Ramos (cell line): Measurements from ENCODE around the gene SAMHD1.
"Not testable (repeated sequence)": the region's sequence is repeated elsewhere in the genome, so short reads cannot be mapped to it uniquely, and the experiment has no call there.

Experiments
- in situ Hi-C: fragments of 300-500 bp; cut with MboI; formaldehyde crosslinking; loops from one replicate; pipeline ENCODE4 v1.14.3; 2022; ENCODE audit warnings: low sequenced_read_pairs; ENCODE audit not compliant: unreplicated experiment

Gene SAMHD1

GRCh38 chr20:36956674-36957073 is 5.2 kb upstream of the SAMHD1 start:
- in situ Hi-C loops = no loop called here

DNA sequence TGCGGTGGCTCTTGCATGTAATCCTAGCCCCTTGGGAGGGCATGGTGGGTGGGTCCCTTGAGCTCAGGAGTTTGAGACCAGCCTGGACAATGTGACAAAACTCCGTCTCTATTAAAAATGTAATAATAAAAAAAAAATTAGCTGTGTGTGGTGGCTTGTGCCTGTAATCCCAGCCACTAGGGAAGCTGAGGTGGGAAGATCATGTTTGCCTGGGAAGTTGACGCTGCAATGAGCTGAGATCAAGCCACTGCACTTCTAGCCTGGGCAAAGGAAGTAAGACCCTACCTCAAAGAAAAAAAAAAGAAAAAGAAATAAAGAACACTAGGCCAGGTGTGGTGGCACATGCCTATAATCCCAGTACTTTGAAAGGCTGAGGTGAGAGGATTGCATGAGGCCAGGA is 4.5 kb upstream of the SAMHD1 start:
- in situ Hi-C loops = no loop called here

GRCh38 chr20:36951979-36952738 is 651 bp upstream of the SAMHD1 start:
- in situ Hi-C loops = no loop called here

GRCh38 chr20:36950414-36951197 is 902 bp downstream of the SAMHD1 start:
- in situ Hi-C loops = no loop called here

DNA sequence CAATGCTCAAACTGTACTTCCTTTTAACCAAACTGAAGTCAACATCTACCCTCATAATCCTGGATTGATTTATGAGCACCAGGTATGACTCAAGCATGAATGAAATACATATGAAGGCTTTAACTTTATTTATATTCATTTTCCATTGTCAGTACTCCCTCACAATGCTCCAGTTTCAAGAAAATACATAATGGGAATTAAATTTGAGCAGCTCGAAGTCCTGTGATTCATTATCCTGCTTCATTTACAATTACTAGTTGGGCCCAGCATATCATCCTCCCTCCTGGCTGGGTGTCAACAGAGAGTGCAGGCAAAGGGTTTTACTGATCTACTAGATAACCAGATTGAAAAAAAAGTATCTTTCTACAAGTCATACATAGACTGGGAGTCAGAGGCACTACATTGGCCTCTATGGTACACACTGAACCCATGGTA is 10.1 kb downstream of the SAMHD1 start:
- in situ Hi-C loops = no loop called here

- in situ Hi-C loops = no loop called here
Observed at GRCh38 chr20:36937402-36937770, 14.1 kb downstream of the SAMHD1 start.

DNA sequence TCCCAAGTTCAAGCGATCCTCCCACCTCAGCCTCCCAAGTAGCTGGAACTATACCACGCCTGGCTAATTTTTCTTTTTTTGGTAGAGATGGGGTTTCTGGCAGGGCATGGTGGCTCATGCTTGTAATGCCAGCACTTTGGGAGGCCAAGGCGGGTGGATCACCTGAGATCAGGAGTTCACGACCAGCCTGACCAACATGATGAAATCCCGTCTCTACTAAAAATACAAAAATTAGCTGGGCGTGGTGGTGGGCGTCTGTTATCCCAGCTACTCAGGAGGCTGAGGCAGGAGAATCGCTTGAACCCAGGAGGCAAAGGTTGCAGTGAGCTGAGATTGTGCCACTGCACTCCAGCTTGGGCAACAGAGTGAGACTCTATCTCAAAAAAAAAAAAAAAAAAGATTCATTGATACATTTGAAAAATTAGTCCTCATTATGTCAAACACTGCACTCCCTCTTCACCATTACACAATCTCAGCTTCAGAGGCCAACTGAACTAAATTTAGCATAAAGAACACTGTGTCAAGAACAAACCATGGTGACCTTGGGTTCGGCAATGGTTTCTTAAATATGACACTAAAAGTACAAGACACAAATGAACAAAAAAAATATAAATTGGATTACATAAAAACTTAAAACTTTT is 14.6 kb downstream of the SAMHD1 start:
- in situ Hi-C loops = not testable (repeated sequence)

DNA sequence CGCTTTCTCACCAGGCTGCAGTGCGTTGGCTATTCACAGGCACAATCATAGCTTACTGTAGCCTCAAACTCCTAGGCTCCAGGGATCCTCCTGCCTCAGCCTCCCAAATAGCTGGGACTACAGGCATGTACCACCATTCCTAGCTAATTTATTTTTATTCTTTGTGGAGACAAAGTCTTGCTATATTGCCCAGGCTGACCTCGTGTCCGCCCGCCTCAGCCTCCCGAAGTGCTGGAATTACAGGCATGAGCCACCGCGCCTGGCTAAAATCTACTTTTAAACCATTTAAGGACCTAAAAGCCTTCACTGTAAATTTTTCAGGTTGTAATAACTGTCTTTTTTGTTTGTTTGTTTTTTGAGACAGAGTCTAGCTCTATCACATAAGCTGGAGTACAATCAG is 15.2 kb downstream of the SAMHD1 start:
- in situ Hi-C loops = no loop called here

DNA sequence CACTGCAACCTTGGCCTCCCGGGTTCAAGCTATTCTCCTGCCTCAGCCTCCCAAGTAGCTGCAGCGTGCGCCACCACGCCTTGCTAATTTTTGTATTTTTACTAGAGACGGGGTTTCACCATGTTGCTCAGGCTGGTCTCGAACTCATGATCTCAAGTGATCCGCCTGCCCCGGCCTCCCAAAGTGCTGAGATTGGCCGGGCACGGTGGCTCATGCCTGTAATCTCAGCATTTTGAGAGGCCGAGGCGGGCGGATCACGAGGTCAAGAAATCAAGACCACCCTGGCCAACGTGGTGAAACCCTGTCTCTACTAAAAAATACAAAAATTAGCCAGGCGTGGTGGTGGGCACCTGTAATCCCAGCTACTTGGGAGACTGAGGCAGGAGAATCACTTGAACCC is 17.9 kb downstream of the SAMHD1 start:
- in situ Hi-C loops = not testable (repeated sequence)

DNA sequence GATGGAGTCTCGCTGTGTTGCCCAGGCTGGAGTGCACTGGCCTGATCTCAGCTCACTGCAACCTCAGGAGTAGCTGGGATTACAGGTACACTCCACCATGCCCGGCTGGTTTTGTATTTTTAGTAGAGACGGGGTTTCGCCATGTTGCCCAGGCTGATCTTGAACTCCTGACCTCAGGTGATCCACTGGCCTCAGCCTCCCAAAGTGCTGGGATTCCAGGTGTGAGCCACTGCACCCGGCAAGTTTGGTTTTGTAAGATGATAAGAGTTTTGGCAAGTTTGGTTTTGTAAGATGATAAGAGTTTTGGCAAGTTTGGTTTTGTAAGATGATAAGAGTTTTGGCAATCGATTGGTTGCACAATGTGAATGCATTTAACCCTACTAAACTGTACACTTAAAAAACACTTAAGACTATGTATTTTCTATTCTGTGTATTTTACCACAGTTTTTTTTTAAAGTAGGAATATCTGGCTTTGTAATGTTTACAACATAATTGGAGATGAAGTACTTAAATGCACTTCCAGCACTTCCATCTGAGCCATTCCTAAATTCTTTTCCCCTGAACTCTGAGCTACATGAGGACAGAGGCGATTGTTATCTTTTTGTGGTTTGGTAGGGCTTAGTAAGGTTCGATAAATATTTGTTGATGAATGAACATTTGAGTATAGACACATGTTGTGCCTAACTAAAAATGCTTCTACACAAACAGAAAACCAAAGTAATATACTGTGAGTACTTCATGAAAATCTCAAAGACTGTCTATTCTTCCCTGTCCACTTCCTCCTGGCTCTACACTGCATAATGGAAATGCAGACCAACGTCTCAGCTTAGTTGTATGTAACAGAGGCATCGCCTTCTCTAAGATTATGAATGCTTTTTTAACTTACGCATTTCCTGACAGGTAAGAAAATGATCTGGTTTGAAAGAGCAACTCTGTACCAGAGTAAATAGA is 18.8 kb downstream of the SAMHD1 start:
- in situ Hi-C loops = no loop called here

GRCh38 chr20:36932067-36932466 is 19.4 kb downstream of the SAMHD1 start:
- in situ Hi-C loops = not testable (repeated sequence)

- in situ Hi-C loops = no loop called here
Observed at GRCh38 chr20:36929691-36930090, 21.8 kb downstream of the SAMHD1 start.

DNA sequence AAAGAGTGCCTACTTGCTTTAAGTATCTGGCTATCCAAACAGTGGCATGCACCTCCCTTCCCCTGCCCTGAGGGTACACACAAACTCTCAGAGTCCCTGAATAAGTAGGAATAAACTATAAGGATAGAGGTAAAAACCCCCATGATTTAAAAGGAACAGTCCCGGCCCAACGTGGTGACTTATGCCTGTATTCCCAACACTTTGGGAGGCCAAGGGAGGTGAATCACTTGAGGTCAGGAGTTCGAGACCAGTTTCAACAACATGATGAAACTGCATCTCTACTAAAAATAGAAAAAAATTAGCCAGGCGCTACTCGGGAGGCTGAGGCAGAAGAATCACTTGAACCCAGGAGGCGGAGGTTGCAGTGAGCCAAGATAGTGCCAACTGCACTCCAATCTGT is 22.2 kb downstream of the SAMHD1 start:
- in situ Hi-C loops = no loop called here

DNA sequence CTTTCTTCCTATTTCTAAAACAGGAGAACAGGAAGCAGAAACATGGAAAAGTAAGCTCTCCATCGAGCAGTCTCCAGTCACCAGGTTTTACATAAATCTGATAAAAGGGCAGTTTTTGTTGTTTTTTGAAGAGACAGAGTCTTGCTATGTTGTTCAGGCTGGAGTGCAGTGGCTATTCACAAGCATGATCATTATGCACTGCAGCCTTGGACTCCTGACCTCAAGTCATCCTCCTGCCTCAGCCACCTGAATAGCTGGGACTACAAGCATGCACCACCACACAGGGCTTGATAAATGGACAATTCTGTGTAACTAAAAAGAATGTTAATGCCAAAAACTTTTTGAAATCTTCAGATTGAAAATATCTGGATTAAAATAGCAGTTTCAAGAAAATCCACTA is 23.8 kb downstream of the SAMHD1 start:
- in situ Hi-C loops = no loop called here

DNA sequence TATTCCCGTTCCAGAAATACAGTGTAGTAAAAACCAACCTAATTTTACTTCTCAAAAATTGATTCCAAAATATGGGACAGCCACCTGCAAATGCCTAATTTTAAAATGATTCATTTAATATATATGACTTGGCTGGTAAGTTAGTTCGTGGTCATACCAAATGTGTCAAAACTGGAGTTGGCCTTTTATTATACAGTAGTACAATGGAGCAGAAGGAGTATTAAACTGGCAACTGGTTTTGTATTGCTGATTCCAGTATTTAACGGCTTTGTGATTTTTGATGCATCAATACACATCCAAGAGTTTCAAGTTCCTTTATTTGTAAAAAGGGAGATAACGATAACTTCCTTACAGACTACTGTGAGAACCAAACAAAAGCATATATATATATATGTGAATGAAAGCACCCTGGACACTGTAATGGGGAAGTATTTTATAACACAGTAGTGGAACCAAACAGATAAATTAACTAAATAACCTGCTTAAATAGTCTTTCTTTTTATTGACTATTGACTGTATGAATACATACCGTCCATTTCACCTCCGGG is 24.8 kb downstream of the SAMHD1 start:
- in situ Hi-C loops = no loop called here

DNA sequence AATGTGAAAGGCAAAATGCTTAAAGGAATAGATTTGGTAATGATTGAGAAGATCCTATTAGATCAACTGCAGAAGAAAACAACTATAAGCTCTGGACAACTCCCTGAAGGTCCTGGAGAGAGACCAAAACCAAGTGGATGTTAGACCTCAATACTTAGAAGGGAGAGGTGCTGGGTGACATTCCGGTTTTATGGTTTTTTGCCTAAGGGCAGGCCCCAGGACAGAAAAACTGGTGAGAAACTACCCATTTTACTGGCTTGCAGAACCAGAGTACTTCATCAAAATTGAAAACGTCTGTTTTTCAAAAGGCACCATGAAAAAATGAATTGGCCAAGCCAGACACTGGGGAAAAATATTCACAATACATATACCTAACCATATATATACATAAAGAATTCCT is 26.3 kb downstream of the SAMHD1 start:
- in situ Hi-C loops = no loop called here

- in situ Hi-C loops = no loop called here
Observed at GRCh38 chr20:36924167-36925045, 27.1 kb downstream of the SAMHD1 start.

- in situ Hi-C loops = no loop called here
Observed at GRCh38 chr20:36920334-36920730, 31.2 kb downstream of the SAMHD1 start.
